Mucosa of descending colon (tissue), 3 donors: Measurements from ENCODE around the gene CTCFL. TPM values are rescaled to one million over a fixed set of nuclear protein-coding genes. Genes with fewer than 3 reads are reported as not detected.
A peak's percentile ranks its signal among the peaks of the same experiment; 100 is the strongest.

Experiments used
- ATAC-seq: fragments of 200-7000 bp; cut with Tn5 transposase; one replicate; pipeline ENCODE4 v1.9.1; 2020; ENCODE audit warnings: mild to moderate bottlenecking, moderate library complexity
- DNase-seq, 3 donors: peaks; one replicate each; pipeline ENCODE4 v3.0.0-alpha.2; 2020
- H3K36me3 ChIP-seq: fragments of 200-600 bp; one replicate; pipeline ENCODE4 v1.8.0; 2021; ENCODE audit warnings: low read depth, mild to moderate bottlenecking
- H3K4me1 ChIP-seq: fragments of 200-600 bp; one replicate; pipeline ENCODE4 v1.8.0; 2021; ENCODE audit warnings: low read depth, mild to moderate bottlenecking
- H3K4me3 ChIP-seq: fragments of 200-600 bp; one replicate; pipeline ENCODE4 v1.8.0; 2021; ENCODE audit warnings: mild to moderate bottlenecking
- H3K9me3 ChIP-seq: fragments of 200-600 bp; one replicate; pipeline ENCODE4 v1.8.0; 2021; ENCODE audit warnings: mild to moderate bottlenecking
- intact Hi-C, 2 donors: fragments of 100-400 bp; cut with DNase I in 1 of 2; cut with micrococcal nuclease in 1 of 2; formaldehyde crosslinking; loops; one replicate each; pipeline versions ENCODE4 v1.11.0 to v1.11.1; 2022; cut with DNase I, micrococcal nuclease
- total RNA-seq, 3 donors: library from RNA; stranded (reverse); fragmentation: NEBNext Ultra II Directional in 2 of 3; extraction: Animal tissue kit (Norgen Biotek cat#: 25700) in 2 of 3; gene quantifications; one replicate each; pipeline versions ENCODE4 v1.2.1 to v1.2.4, GENCODE V29; 2021 to 2023
- TF ChIP-seq, protein P1 (sequence below): fragments of 200-600 bp; IDR thresholded peaks from one replicate; pipeline ENCODE4 v1.8.0; 2022; ENCODE audit warnings: antibody characterized with exemption, mild to moderate bottlenecking
- donor health status: DM: no; HTN: no; CAD: no; lungs with moderate emphysema.
- donor health status: DM: no; HTN: no; CAD: no.
- donor health status: DM: no; HTN: yes; CAD: no.

Gene CTCFL
- total RNA-seq, 3 donors from 2014 or later: not detected

GRCh38 chr20:57507477-57507876, 17.5 kb downstream of the CTCFL start:
- Histone ChIP-seq H3K36me3 (no peaks in the 10 kb centered on the region), H3K4me1 (no peaks in the 10 kb centered on the region), H3K9me3 (no peaks in the 10 kb centered on the region), H3K4me3 (no peak overlapping the region)
- TF ChIP-seq, protein P1, sequence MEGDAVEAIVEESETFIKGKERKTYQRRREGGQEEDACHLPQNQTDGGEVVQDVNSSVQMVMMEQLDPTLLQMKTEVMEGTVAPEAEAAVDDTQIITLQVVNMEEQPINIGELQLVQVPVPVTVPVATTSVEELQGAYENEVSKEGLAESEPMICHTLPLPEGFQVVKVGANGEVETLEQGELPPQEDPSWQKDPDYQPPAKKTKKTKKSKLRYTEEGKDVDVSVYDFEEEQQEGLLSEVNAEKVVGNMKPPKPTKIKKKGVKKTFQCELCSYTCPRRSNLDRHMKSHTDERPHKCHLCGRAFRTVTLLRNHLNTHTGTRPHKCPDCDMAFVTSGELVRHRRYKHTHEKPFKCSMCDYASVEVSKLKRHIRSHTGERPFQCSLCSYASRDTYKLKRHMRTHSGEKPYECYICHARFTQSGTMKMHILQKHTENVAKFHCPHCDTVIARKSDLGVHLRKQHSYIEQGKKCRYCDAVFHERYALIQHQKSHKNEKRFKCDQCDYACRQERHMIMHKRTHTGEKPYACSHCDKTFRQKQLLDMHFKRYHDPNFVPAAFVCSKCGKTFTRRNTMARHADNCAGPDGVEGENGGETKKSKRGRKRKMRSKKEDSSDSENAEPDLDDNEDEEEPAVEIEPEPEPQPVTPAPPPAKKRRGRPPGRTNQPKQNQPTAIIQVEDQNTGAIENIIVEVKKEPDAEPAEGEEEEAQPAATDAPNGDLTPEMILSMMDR: no peak
- ATAC-seq (no peak), DNase-seq (no peak)
- intact Hi-C loops: no loop called here

DNA sequence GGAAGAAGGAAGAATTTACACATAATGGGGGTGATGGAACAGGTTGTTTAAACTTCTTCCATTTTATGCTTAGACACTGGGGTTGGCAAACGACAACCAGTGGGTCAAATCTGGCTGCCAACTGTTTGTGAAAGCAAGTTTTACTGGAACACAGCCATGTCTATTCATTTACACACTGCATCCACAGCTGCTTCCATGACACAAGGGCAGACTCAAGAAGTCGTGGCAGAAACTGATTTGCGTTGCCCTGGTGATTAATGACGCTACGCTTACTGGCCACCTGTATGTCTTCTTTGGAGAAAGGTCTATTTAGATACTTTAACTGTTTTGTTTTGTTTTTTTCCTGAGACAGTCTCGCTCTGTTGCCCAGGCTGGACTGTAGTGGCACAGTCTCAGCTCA, 19.0 kb downstream of the CTCFL start:
- Histone ChIP-seq H3K36me3 (no peaks in the 10 kb centered on the region), H3K9me3 (no peaks in the 10 kb centered on the region), H3K4me1 (no peaks in the 10 kb centered on the region), H3K4me3 (no peak overlapping the region)
- DNase-seq: no peak
- peak; percentile 27 for ATAC-seq
- intact Hi-C loops: no loop called here
- TF ChIP-seq, protein P1: no peak

GRCh38 chr20:57504411-57504810, 20.5 kb downstream of the CTCFL start:
- intact Hi-C loops: no loop called here
- no peak for ATAC-seq

DNA sequence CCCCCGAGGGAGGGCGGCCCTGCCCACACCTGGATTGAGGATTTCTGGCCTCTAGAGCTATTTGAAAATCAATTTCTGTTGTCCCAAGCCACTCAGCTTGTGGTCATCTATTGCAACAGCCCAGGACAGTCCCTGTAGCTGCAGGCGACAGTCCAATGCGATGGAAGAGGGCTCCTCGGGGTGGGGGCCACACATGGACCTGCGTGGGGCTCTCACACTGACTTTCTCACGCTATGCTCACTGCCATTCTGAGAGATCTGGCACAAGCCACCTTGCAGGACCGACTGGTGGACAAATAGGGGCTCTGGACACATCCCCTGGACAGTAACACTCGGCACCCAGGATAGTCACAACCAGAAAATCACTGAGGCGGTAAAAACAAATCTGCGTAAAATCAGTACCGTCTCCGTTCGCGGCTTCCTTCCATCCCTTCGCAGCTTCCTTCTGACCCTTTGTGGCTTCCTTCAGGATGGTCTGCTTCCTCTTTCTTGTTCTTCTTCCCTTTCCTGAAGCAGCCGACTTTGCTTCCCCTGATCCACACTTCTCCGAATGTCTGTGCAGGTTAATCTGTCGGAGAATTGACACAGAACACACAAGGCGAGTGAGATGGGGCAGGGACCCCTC, 21.8 kb downstream of the CTCFL start:
- TF ChIP-seq, protein P1: no peak
- ATAC-seq (peak; percentile 13), DNase-seq (no peak)
- Histone ChIP-seq H3K9me3 (no peaks in the 10 kb centered on the region), H3K4me3 (no peak overlapping the region), H3K4me1 (peaks cover 5% of the 10 kb centered on the region), H3K36me3 (no peaks in the 10 kb centered on the region)
- intact Hi-C loops: no loop called here

More at GRCh38 chr20:57504411-57504810, 20.5 kb downstream of the CTCFL start:
- no peak for DNase-seq
- Histone ChIP-seq H3K36me3 (no peaks in the 10 kb centered on the region), H3K4me3 (no peak overlapping the region), H3K9me3 (no peaks in the 10 kb centered on the region), H3K4me1 (no peaks in the 10 kb centered on the region)
- TF ChIP-seq, protein P1: no peak

DNA sequence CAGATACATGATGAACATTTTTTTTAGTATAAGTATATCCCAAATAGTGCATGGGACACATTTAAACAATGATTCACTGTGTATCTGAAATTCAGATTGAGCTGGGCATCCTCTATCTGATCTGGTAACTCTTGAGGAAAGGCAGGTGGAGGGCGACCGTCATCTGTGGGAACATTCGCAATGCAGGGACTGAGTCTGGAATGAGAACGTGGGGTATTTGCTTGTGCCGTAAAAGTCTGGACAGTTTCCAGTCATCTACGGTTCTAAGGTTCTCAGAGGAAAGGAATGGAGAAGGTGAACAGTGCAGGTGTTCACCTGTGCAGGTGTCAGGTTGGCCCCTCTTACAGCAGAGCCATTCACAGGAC, 22.6 kb downstream of the CTCFL start:
- H3K36me3 ChIP-seq: no peaks in the 10 kb centered on the region
- intact Hi-C loops: no loop called here
- peaks cover 5% of the 10 kb centered on the region for H3K4me1 ChIP-seq
- TF ChIP-seq, protein P1: no peak
- H3K4me3 ChIP-seq: no peak overlapping the region
- no peak for DNase-seq
- no peaks in the 10 kb centered on the region for H3K9me3 ChIP-seq
- no peak for ATAC-seq
